Pancreas (tissue), 10 donors: ENCODE measurements around the gene ITPR3. TPM values are rescaled to one million over a fixed set of nuclear protein-coding genes. Genes with fewer than 3 reads are reported as not detected.

ENCODE experiments used
- ATAC-seq, 4 donors: fragments of 200-7000 bp; cut with Tn5 transposase; one replicate each; pipeline versions ENCODE4 v1.8.0 to v1.9.1; 2020; ENCODE audit warnings: mild to moderate bottlenecking in 4 of 4, moderate library complexity in 4 of 4
- DNase-seq, 6 donors: peaks; one replicate each; pipeline ENCODE4 v3.0.0-alpha.2; 2020
- FAIRE-seq: peaks from 2 replicates; lab custom pipeline; 2012; peaks lifted over from hg19 to GRCh38; lab: Jason Lieb, UNC
- H3K27ac ChIP-seq, 4 donors: fragments of 200-600 bp; sonication (generic); 1 replicate in 3 of 4; 2 replicates in 1 of 4; pipeline versions ENCODE4 v1.5.0 to v1.8.0; 2020
- H3K27me3 ChIP-seq, 4 donors: fragments of 200-600 bp; one replicate each; pipeline ENCODE4 v1.8.0; 2021
- H3K36me3 ChIP-seq, 3 donors: fragments of 200-600 bp; sonication (generic) in 1 of 3; one replicate each; pipeline versions ENCODE4 v1.5.0 to v1.8.0; 2020 to 2021
- H3K4me1 ChIP-seq, 3 donors: fragments of 200-600 bp; one replicate each; pipeline ENCODE4 v1.8.0; 2021
- H3K4me3 ChIP-seq, 4 donors: fragments of 200-600 bp; sonication (generic) in 2 of 4; one replicate each; pipeline versions ENCODE4 v1.5.0 to v1.8.0; 2020 to 2021
- H3K9me3 ChIP-seq, 4 donors: fragments of 200-600 bp; one replicate each; pipeline ENCODE4 v1.8.0; 2021
- WGBS, 2 donors: extraction: QIAGEN DNeasy Blood & Tissue Kit; methylation state at CpG; one replicate each; pipeline ENCODE4 v1.1.7; 2013; 5-methylcytosine and 5-hydroxymethylcytosine counted together
- intact Hi-C, 3 donors: fragments of 100-400 bp; cut with DNase I; formaldehyde crosslinking; loops; one replicate each; pipeline versions ENCODE4 v1.11.1 to v1.14.2; 2022
- polyA plus RNA-seq, 2 donors: library from polyadenylated mRNA; stranded (reverse); fragments of 200-250 nt; gene quantifications; one replicate each; pipeline ENCODE4 v1.2.3, GENCODE V29; 2013
- total RNA-seq, 6 donors: library from RNA; stranded (reverse); fragmentation: NEBNext Ultra II Directional in 4 of 6; extraction: Animal tissue kit (Norgen Biotek cat#: 25700) in 4 of 6; gene quantifications; one replicate each; pipeline versions ENCODE4 v1.2.1 to v1.2.4, GENCODE V29; 2021 to 2023
- TF ChIP-seq, protein P1 (sequence below), 4 donors: fragments of 200-600 bp; sonication (generic) in 3 of 4; IDR thresholded peaks; one replicate each; pipeline versions ENCODE4 v1.5.0 to v1.8.0; 2021; ENCODE audit warnings: antibody characterized with exemption in 4 of 4
- donor health status: healthy with polysubstance abuse.
- donor health status: DM: no; HTN: no; CAD: no; lungs with moderate emphysema.
- donor health status: DM: no; HTN: no; CAD: no.
- donor health status: control.
- donor health status: control.
- donor health status: Bipolar disorder and iron deficiency.
- donor health status: DM: yes; HTN: yes; CAD: no.
- donor health status: DM: no; HTN: no; CAD: no.
- donor health status: DM: no; HTN: no; CAD: no.
- donor health status: DM: yes; HTN: yes; CAD: no.

Gene ITPR3
- total and polyA plus RNA-seq, 8 donors = 9.1 to 20.3 (median 12.9) TPM

GRCh38 chr6:33730611-33731010 lies 109.5 kb downstream of the ITPR3 start:
- intact Hi-C loops = no loop called here
- Histone ChIP-seq H3K36me3 (no peaks in the 10 kb centered on the region), H3K27ac (peak overlapping the region; percentile 59 to 87 (median 76)), H3K4me1 (peaks cover 20 to 38% (median 33%) of the 10 kb centered on the region in 3 donors), H3K27me3 (no peaks in the 10 kb centered on the region), H3K9me3 (no peaks in the 10 kb centered on the region), H3K4me3 (no peak overlapping the region)
- DNase-seq (no peak), ATAC-seq (no peak), FAIRE-seq (no peak)
- TF ChIP-seq, protein P1, sequence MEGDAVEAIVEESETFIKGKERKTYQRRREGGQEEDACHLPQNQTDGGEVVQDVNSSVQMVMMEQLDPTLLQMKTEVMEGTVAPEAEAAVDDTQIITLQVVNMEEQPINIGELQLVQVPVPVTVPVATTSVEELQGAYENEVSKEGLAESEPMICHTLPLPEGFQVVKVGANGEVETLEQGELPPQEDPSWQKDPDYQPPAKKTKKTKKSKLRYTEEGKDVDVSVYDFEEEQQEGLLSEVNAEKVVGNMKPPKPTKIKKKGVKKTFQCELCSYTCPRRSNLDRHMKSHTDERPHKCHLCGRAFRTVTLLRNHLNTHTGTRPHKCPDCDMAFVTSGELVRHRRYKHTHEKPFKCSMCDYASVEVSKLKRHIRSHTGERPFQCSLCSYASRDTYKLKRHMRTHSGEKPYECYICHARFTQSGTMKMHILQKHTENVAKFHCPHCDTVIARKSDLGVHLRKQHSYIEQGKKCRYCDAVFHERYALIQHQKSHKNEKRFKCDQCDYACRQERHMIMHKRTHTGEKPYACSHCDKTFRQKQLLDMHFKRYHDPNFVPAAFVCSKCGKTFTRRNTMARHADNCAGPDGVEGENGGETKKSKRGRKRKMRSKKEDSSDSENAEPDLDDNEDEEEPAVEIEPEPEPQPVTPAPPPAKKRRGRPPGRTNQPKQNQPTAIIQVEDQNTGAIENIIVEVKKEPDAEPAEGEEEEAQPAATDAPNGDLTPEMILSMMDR (IDR thresholded peaks at IDR 0.05) = no peak
- whole genome bisulfite sequencing, 2 donors = 49 to 72% methylated on average over 10 of the region's 10 CpGs

- intact Hi-C loops = no loop called here
- H3K9me3 ChIP-seq = no peaks in the 10 kb centered on the region
- 68 to 87% methylated on average over 7 of the region's 7 CpGs for WGBS, 2 donors
- DNase-seq (peak in 1 of 6 donors; percentile 49), FAIRE-seq (no peak), ATAC-seq (no peak)
- H3K36me3 ChIP-seq = no peaks in the 10 kb centered on the region
- TF ChIP-seq, protein P1 (IDR thresholded peaks at IDR 0.05) = no peak
- H3K4me3 ChIP-seq = no peak overlapping the region
- H3K27me3 ChIP-seq = no peaks in the 10 kb centered on the region
- H3K27ac ChIP-seq = peak overlapping the region; percentile 59 to 87 (median 76)
- H3K4me1 ChIP-seq = peaks cover 20 to 38% (median 33%) of the 10 kb centered on the region in 3 donors
Observed at GRCh38 chr6:33731035-33731434, 109.9 kb downstream of the ITPR3 start.

- intact Hi-C loops = no loop called here
- no peaks in the 10 kb centered on the region for H3K27me3 ChIP-seq
- no peak overlapping the region for H3K4me3 ChIP-seq
- H3K9me3 ChIP-seq = no peaks in the 10 kb centered on the region
- no peaks in the 10 kb centered on the region for H3K36me3 ChIP-seq
- FAIRE-seq (no peak), DNase-seq (peak in 5 of 6 donors; percentile 49 to 82 (median 73)), ATAC-seq (peak; percentile 58 to 66 (median 61))
- H3K27ac ChIP-seq = peak overlapping the region; percentile 59 to 87 (median 76)
- H3K4me1 ChIP-seq = peaks cover 20 to 35% (median 32%) of the 10 kb centered on the region in 3 donors
- 23 to 65% methylated on average over 9 of the region's 9 CpGs for WGBS, 2 donors
- TF ChIP-seq, protein P1 (IDR thresholded peaks at IDR 0.05) = no peak
Observed at GRCh38 chr6:33731751-33732282, 110.7 kb downstream of the ITPR3 start.

DNA sequence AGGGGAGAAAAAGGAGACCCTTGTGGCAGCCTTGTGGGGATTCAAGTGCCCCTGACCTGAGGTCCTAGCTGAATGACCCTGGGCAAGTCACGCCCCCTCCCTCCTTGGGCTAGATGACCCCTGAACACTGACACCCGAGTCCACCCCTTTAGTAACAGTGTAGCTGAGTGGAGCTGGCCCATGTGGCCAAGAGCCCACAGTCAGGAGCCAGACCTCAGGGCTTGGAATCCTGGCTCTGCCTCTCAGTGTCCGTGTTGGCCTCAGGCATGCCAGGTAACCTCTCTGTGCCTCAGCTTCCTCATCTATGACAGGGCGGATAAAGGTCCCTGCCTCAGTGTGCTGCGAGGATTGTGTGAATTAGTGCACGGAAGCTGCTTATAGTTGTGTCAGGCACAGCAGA lies 111.3 kb downstream of the ITPR3 start:
- no peaks in the 10 kb centered on the region for H3K36me3 ChIP-seq
- TF ChIP-seq, protein P1 (IDR thresholded peaks at IDR 0.05) = no peak
- no peaks in the 10 kb centered on the region for H3K9me3 ChIP-seq
- DNase-seq (peak in 2 of 6 donors; percentile 14 to 42), ATAC-seq (no peak), FAIRE-seq (no peak)
- intact Hi-C loops = no loop called here
- H3K4me1 ChIP-seq = peaks cover 14 to 29% (median 27%) of the 10 kb centered on the region in 3 donors
- H3K4me3 ChIP-seq = no peak overlapping the region
- no peaks in the 10 kb centered on the region for H3K27me3 ChIP-seq
- WGBS, 2 donors = 88 to 93% methylated on average over 6 of the region's 6 CpGs
- peak overlapping the region in 3 of 4 donors; percentile 66 to 87 (median 87) for H3K27ac ChIP-seq
